Neural cell (in vitro differentiated cells): Measurements from ENCODE around the gene RFX2.

Experiments
- CTCF ChIP-seq: fragments of 450-650 bp; IDR thresholded peaks from 2 replicates; pipeline ENCODE4 v1.5.1; 2014; ENCODE audit warnings: antibody characterized with exemption, mild to moderate bottlenecking, moderate library complexity; ENCODE audit not compliant: poor library complexity, severe bottlenecking
- EP300 ChIP-seq: fragments of 450-650 bp; conservative IDR thresholded peaks from 2 replicates; pipeline ENCODE4 v1.6.1; 2014; ENCODE audit warnings: antibody characterized with exemption, mild to moderate bottlenecking, moderate library complexity; ENCODE audit not compliant: poor library complexity, severe bottlenecking
- EZH2 ChIP-seq: fragments of 200-600, 300-800 bp; shearing (Covaris generic), sonication (generic); IDR thresholded peaks from 2 replicates; pipeline ENCODE4 v1.6.1; 2014; ENCODE audit warnings: antibody characterized with exemption, low read length, borderline replicate concordance, mild to moderate bottlenecking; ENCODE audit not compliant: insufficient read depth, poor library complexity, severe bottlenecking
- MXI1 ChIP-seq: fragments of 450-650 bp; conservative IDR thresholded peaks from 2 replicates; pipeline ENCODE4 v1.6.1; 2014; ENCODE audit warnings: antibody characterized with exemption, mild to moderate bottlenecking; ENCODE audit not compliant: poor library complexity, severe bottlenecking
- POLR2AphosphoS5 ChIP-seq: IDR thresholded peaks from 2 replicates; pipeline ENCODE4 v1.6.1; 2012
- RAD21 ChIP-seq: fragments of 450-650 bp; conservative IDR thresholded peaks from 2 replicates; pipeline ENCODE4 v1.6.1; 2014; ENCODE audit warnings: antibody characterized with exemption, mild to moderate bottlenecking, moderate library complexity
- TAF1 ChIP-seq: IDR thresholded peaks from 2 replicates; pipeline ENCODE4 v1.6.1; 2012; ENCODE audit warnings: low read depth

DNA sequence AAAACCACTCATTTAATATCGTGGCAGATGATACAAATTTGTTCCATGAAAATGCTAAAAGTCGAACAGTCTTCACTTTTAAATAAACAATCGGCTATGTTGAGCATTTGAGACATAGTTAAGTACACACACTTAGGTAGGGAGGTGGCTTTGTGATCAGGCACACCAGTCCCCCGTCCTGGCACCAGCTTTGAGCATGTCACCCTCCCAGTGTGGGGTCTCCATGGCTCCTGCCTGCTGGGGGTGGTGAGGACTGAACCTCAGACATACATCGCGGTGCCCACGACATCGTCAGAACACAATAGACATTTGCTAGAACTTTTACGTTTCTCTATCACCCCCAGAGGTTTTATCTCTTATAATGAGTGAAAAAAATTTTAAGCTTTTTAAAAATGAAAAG is 62.0 kb downstream of the RFX2 start:
- TF ChIP-seq EP300 (no peak), CTCF (no peak), MXI1 (no peak), EZH2 (no peak), POLR2AphosphoS5 (no peak), TAF1 (no peak), RAD21 (no peak)
